SK-N-SH treated with all-trans-retinoic acid at 6 μM for 48 hours (cell line): ENCODE results near the gene PCSK9.

Source experiments
- ATAC-seq: fragments of 200-7000 bp; cut with Tn5 transposase; 3 replicates; pipeline ENCODE4 v1.9.1; 2020; ENCODE audit warnings: mild to moderate bottlenecking, moderate library complexity
- BACH2 ChIP-seq: fragments of 250-450 bp; sonication (Bioruptor Pico); IDR thresholded peaks from 2 replicates; pipeline ENCODE4 v1.9.0; 2021; ENCODE audit warnings: mild to moderate bottlenecking, borderline replicate concordance
- CSDC2 ChIP-seq: fragments of 250-450 bp; sonication (Bioruptor Pico); IDR thresholded peaks from 2 replicates; pipeline ENCODE4 v1.5.0; 2020; ENCODE audit warnings: mild to moderate bottlenecking, moderate library complexity
- ESRRG ChIP-seq: fragments of 250-450 bp; sonication (Bioruptor Pico); IDR thresholded peaks from 2 replicates; pipeline ENCODE4 v1.6.1; 2021; ENCODE audit warnings: mild to moderate bottlenecking
- GLIS3 ChIP-seq: fragments of 250-450 bp; sonication (Bioruptor Pico); IDR thresholded peaks from 2 replicates; pipeline ENCODE4 v1.5.0; 2020; ENCODE audit warnings: mild to moderate bottlenecking, moderate library complexity
- ISL1 ChIP-seq: fragments of 250-450 bp; sonication (Bioruptor Pico); IDR thresholded peaks from 2 replicates; pipeline ENCODE4 v2.1.2; 2022; ENCODE audit warnings: mild to moderate bottlenecking, moderate library complexity
- OSR1 ChIP-seq: fragments of 250-450 bp; sonication (Bioruptor Pico); IDR thresholded peaks from 2 replicates; pipeline ENCODE4 v1.8.0; 2022; ENCODE audit warnings: moderate library complexity, mild to moderate bottlenecking, inconsistent platforms
- PPARA ChIP-seq: fragments of 250-450 bp; sonication (Bioruptor Pico); IDR thresholded peaks from 2 replicates; pipeline ENCODE4 v1.5.0; 2020; ENCODE audit warnings: mild to moderate bottlenecking, borderline replicate concordance
- SNAI2 ChIP-seq: fragments of 250-450 bp; sonication (Bioruptor Pico); IDR thresholded peaks from 2 replicates; pipeline ENCODE4 v1.5.0; 2020; ENCODE audit warnings: mild to moderate bottlenecking, moderate library complexity
- TCF4 ChIP-seq: fragments of 250-450 bp; sonication (Bioruptor Pico); IDR thresholded peaks from 2 replicates; pipeline ENCODE4 v1.8.0; 2021; ENCODE audit warnings: mild to moderate bottlenecking, moderate library complexity, borderline replicate concordance
- TOX ChIP-seq: fragments of 250-450 bp; sonication (Bioruptor Pico); IDR thresholded peaks from 2 replicates; pipeline ENCODE4 v1.8.0; 2021; ENCODE audit warnings: mild to moderate bottlenecking, moderate library complexity, borderline replicate concordance
- ZC3H10 ChIP-seq: fragments of 250-450 bp; sonication (Bioruptor Pico); IDR thresholded peaks from 2 replicates; pipeline ENCODE4 v1.5.1; 2021; ENCODE audit warnings: mild to moderate bottlenecking, moderate library complexity
- ZFP3 ChIP-seq: fragments of 250-450 bp; sonication (Bioruptor Pico); IDR thresholded peaks from 2 replicates; pipeline ENCODE4 v1.5.0; 2020; ENCODE audit warnings: mild to moderate bottlenecking, moderate library complexity
- ZFP30 ChIP-seq: fragments of 450-650 bp; formaldehyde crosslinking; IDR thresholded peaks from 2 replicates; pipeline ENCODE4 v1.5.0; 2022; ENCODE audit warnings: mild to moderate bottlenecking, moderate library complexity
- ZNF70 ChIP-seq: fragments of 450-650 bp; formaldehyde crosslinking; IDR thresholded peaks from 2 replicates; pipeline ENCODE4 v1.5.0; 2020; ENCODE audit warnings: mild to moderate bottlenecking, moderate library complexity
- ZNF8 ChIP-seq: fragments of 450-650 bp; formaldehyde crosslinking; IDR thresholded peaks from 2 replicates; pipeline ENCODE4 v1.5.0; 2020; ENCODE audit warnings: mild to moderate bottlenecking, moderate library complexity
- TF ChIP-seq, protein P1 (sequence below): fragments of 250-450 bp; sonication (Bioruptor Pico); IDR thresholded peaks from 2 replicates; pipeline ENCODE4 v1.8.0; 2021; ENCODE audit warnings: low read depth, mild to moderate bottlenecking, moderate library complexity, borderline replicate concordance
- TF ChIP-seq, protein P2 (sequence below): fragments of 250-450 bp; sonication (Bioruptor Pico); IDR thresholded peaks from 2 replicates; pipeline ENCODE4 v1.5.0; 2020; ENCODE audit warnings: mild to moderate bottlenecking, moderate library complexity
- TF ChIP-seq, protein P3 (sequence below): fragments of 250-450 bp; sonication (Bioruptor Pico); IDR thresholded peaks from 2 replicates; pipeline ENCODE4 v1.5.1; 2020; ENCODE audit warnings: low read depth, mild to moderate bottlenecking, moderate library complexity
- TF ChIP-seq, protein P4 (sequence below): fragments of 250-450 bp; sonication (Bioruptor Pico); IDR thresholded peaks from 2 replicates; pipeline ENCODE4 v1.8.0; 2020; ENCODE audit warnings: mild to moderate bottlenecking, moderate library complexity, borderline replicate concordance
- TF ChIP-seq, protein P5 (sequence below): fragments of 250-450 bp; sonication (Bioruptor Pico); IDR thresholded peaks from 2 replicates; pipeline ENCODE4 v1.5.1; 2021; ENCODE audit warnings: mild to moderate bottlenecking, moderate library complexity

PCSK9 gene

DNA sequence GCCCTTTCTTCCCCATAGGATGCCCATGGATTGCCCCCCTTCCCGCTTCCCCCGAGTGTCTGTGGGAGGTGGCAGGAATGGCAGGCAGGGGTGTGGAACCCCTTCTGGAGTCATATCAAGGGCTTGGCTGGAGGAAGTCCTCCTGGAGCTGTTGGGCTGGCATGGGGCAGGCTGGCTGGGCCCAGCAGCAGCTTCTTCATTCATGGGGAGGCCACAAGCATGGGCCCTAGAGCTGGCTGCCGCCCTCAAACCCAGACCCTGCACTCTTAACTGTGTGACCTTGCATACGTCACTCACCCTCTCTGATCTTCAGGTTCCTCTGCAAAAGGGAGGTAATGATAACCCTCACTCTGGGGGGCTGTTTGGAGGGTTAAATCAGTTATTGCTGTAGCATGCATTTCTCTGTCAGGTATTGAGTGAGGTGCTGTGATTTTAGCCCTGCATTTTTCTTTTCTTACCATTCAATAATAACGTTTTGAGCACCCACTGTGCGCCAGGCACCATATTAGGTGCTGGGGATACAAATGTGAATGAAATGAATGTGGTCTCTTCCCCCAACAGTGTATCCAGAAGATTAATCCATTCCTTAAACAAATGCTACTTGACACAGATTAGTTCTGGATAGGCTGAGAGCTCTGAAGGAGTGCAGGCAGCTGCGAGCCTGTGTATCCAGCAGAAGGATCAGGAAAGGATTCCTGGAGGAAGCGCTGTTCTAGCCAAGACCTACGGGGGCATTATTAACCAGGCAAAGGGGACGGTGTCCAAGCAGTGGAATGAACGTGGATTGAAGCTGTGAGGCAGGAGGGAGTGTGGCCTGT lies 9.3 kb downstream of the PCSK9 start:
- no peak for TF ChIP-seq PPARA (CRISPR knock-in tag)
- TF ChIP-seq, protein P1, sequence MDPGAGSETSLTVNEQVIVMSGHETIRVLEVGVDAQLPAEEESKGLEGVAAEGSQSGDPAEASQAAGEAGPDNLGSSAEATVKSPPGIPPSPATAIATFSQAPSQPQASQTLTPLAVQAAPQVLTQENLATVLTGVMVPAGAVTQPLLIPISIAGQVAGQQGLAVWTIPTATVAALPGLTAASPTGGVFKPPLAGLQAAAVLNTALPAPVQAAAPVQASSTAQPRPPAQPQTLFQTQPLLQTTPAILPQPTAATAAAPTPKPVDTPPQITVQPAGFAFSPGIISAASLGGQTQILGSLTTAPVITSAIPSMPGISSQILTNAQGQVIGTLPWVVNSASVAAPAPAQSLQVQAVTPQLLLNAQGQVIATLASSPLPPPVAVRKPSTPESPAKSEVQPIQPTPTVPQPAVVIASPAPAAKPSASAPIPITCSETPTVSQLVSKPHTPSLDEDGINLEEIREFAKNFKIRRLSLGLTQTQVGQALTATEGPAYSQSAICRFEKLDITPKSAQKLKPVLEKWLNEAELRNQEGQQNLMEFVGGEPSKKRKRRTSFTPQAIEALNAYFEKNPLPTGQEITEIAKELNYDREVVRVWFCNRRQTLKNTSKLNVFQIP (CRISPR knock-in tag), result no peak
- no peak for TF ChIP-seq ZNF70
- TF ChIP-seq, protein P2, sequence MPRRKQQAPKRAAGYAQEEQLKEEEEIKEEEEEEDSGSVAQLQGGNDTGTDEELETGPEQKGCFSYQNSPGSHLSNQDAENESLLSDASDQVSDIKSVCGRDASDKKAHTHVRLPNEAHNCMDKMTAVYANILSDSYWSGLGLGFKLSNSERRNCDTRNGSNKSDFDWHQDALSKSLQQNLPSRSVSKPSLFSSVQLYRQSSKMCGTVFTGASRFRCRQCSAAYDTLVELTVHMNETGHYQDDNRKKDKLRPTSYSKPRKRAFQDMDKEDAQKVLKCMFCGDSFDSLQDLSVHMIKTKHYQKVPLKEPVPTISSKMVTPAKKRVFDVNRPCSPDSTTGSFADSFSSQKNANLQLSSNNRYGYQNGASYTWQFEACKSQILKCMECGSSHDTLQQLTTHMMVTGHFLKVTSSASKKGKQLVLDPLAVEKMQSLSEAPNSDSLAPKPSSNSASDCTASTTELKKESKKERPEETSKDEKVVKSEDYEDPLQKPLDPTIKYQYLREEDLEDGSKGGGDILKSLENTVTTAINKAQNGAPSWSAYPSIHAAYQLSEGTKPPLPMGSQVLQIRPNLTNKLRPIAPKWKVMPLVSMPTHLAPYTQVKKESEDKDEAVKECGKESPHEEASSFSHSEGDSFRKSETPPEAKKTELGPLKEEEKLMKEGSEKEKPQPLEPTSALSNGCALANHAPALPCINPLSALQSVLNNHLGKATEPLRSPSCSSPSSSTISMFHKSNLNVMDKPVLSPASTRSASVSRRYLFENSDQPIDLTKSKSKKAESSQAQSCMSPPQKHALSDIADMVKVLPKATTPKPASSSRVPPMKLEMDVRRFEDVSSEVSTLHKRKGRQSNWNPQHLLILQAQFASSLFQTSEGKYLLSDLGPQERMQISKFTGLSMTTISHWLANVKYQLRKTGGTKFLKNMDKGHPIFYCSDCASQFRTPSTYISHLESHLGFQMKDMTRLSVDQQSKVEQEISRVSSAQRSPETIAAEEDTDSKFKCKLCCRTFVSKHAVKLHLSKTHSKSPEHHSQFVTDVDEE (CRISPR knock-in tag), result no peak
- TF ChIP-seq GLIS3, result no peak
- no peak for TF ChIP-seq OSR1 (CRISPR knock-in tag)
- TF ChIP-seq ZFP3, result no peak
- no peak for TF ChIP-seq ZC3H10 (CRISPR knock-in tag)
- TF ChIP-seq, protein P3, sequence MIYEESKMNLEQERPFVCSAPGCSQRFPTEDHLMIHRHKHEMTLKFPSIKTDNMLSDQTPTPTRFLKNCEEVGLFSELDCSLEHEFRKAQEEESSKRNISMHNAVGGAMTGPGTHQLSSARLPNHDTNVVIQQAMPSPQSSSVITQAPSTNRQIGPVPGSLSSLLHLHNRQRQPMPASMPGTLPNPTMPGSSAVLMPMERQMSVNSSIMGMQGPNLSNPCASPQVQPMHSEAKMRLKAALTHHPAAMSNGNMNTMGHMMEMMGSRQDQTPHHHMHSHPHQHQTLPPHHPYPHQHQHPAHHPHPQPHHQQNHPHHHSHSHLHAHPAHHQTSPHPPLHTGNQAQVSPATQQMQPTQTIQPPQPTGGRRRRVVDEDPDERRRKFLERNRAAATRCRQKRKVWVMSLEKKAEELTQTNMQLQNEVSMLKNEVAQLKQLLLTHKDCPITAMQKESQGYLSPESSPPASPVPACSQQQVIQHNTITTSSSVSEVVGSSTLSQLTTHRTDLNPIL (CRISPR knock-in tag), result no peak
- TF ChIP-seq CSDC2 (CRISPR knock-in tag), result no peak
- TF ChIP-seq BACH2 (CRISPR knock-in tag), result no peak
- no peak for TF ChIP-seq TOX
- TF ChIP-seq, protein P4, sequence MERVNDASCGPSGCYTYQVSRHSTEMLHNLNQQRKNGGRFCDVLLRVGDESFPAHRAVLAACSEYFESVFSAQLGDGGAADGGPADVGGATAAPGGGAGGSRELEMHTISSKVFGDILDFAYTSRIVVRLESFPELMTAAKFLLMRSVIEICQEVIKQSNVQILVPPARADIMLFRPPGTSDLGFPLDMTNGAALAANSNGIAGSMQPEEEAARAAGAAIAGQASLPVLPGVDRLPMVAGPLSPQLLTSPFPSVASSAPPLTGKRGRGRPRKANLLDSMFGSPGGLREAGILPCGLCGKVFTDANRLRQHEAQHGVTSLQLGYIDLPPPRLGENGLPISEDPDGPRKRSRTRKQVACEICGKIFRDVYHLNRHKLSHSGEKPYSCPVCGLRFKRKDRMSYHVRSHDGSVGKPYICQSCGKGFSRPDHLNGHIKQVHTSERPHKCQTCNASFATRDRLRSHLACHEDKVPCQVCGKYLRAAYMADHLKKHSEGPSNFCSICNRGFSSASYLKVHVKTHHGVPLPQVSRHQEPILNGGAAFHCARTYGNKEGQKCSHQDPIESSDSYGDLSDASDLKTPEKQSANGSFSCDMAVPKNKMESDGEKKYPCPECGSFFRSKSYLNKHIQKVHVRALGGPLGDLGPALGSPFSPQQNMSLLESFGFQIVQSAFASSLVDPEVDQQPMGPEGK (CRISPR knock-in tag), result no peak
- TF ChIP-seq ZNF8 (CRISPR knock-in tag), result no peak
- TF ChIP-seq ZFP30, result no peak
- no peak for TF ChIP-seq SNAI2 (CRISPR knock-in tag)
- TF ChIP-seq ESRRG (CRISPR knock-in tag), result no peak
- no peak for ATAC-seq

DNA sequence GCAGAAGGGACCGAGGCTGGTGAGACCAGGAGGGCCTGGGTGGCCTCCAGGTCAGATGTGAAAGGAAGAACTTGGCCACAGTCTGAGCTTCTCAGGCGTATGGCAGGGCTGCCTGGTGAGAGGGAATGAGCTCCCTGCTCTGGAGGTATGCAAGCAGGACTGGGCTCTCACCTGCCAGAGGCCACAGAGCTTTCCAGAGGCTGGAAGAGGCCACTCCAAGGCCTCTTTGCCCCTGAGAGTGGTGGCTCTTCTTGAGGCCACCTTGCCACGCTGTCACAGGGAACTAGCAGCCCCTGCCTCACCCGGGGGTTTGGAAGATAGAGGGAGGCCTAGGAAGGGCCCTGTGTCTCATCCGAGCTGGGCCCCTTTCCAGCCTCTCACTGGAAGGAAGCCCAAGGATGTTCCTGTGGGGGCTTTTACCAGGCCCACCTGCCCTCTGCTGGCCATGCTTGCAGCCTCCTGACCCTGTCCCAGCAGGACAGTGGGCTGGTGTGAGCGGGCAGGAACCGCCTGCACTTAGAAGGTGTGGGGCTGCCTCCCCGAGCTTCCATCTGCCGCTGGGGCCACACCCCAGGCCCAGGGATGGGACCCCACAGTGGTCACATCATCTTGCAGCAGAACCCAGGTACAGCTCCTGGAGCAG lies 10.0 kb downstream of the PCSK9 start:
- TF ChIP-seq BACH2 (CRISPR knock-in tag), result no peak
- TF ChIP-seq TCF4 (CRISPR knock-in tag), result no peak
- TF ChIP-seq, protein P1 (CRISPR knock-in tag), result no peak
- ATAC-seq, result no peak

DNA sequence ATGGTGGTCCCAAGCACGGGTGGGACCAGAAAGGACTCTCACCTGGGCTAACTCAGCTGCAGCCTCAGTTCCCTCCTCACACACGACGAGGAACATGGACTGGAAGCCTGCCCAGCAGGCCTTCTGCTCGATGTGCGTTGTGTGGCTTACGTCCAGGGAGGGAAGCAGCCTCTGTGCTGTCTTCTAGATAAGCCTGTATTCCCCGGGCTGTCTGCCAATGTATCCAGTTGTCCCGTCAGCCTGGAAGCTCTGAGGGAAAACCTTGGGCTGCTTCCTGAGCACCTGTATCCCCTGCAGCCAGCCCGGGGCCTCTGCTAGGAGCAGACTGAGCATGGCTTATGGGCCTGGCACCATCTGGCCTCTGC lies 10.5 kb downstream of the PCSK9 start:
- ATAC-seq, result peak; percentile 28
- TF ChIP-seq, protein P5, sequence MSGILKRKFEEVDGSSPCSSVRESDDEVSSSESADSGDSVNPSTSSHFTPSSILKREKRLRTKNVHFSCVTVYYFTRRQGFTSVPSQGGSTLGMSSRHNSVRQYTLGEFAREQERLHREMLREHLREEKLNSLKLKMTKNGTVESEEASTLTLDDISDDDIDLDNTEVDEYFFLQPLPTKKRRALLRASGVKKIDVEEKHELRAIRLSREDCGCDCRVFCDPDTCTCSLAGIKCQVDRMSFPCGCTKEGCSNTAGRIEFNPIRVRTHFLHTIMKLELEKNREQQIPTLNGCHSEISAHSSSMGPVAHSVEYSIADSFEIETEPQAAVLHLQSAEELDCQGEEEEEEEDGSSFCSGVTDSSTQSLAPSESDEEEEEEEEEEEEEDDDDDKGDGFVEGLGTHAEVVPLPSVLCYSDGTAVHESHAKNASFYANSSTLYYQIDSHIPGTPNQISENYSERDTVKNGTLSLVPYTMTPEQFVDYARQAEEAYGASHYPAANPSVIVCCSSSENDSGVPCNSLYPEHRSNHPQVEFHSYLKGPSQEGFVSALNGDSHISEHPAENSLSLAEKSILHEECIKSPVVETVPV (CRISPR knock-in tag), result no peak
- TF ChIP-seq, protein P4 (CRISPR knock-in tag), result no peak
- no peak for TF ChIP-seq ZFP3
- no peak for TF ChIP-seq ZNF8 (CRISPR knock-in tag)
- no peak for TF ChIP-seq GLIS3
- TF ChIP-seq, protein P1 (CRISPR knock-in tag), result no peak
- TF ChIP-seq ISL1 (CRISPR knock-in tag), result no peak
